GM18519 (cell line): ENCODE data around the gene LAMP1.
"Not testable (repeated sequence)": the region's sequence is repeated elsewhere in the genome, so short reads cannot be mapped to it uniquely, and the experiment has no call there.

Source experiments
- ATAC-seq: cut with Tn5 transposase; IDR thresholded peaks from one replicate; pipeline ENCODE4 v1.9.1; 2021; ENCODE audit warnings: mild to moderate bottlenecking, moderate library complexity; ENCODE audit not compliant: unreplicated experiment, low FRiP score

LAMP1 gene

GRCh38 chr13:113371701-113372100 lies 74.7 kb downstream of the LAMP1 start:
- not testable (repeated sequence) for ATAC-seq
